Gastroesophageal sphincter (tissue), 3 donors: ENCODE measurements around the gene NDUFA5.

Experiments
- CTCF ChIP-seq, 4 experiments: fragments of 200-600 bp in 2 of 4; fragments of 450-650 bp in 2 of 4; sonication (generic) in 1 of 4; IDR thresholded peaks; one replicate each; pipeline ENCODE4 v1.5.1; 2017 to 2019; ENCODE audit warnings: antibody characterized with exemption in 4 of 4, mild to moderate bottlenecking in 2 of 4, moderate library complexity in 2 of 4
- EP300 ChIP-seq: sonication (generic); formaldehyde crosslinking; IDR thresholded peaks from one replicate; pipeline ENCODE4 v1.6.1; 2017; ENCODE audit warnings: antibody characterized with exemption, mild to moderate bottlenecking
- POLR2A ChIP-seq, 2 donors: fragments of 450-650 bp; IDR thresholded peaks; one replicate each; pipeline ENCODE4 v1.6.1; 2017; ENCODE audit warnings: antibody characterized with exemption in 2 of 2, mild to moderate bottlenecking in 2 of 2, moderate library complexity in 1 of 2
- POLR2AphosphoS5 ChIP-seq: sonication (generic); formaldehyde crosslinking; IDR thresholded peaks from one replicate; pipeline ENCODE4 v1.6.1; 2017; ENCODE audit warnings: antibody characterized with exemption

DNA sequence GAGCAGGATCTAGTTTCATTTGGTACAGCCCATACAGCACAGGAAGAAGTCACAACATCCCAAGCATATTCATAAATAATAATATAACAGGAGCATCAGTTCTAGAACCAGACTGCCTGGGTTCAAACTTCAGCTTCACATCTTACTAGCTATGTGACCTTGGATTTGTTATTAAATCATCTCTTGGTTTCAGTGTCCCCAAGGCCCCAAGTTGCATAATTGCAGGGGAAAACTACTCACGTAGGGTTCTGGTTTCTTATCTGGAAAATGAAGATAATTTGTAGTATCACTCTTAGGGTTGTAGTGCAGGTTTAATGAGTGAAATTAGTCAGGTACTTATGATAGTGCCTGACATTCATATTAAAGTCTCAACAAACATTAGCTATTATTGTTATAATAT, 17.7 kb downstream of the NDUFA5 start:
- no peak for TF ChIP-seq POLR2AphosphoS5
- TF ChIP-seq POLR2A (IDR thresholded peaks at IDR 0.05), result no peak
- TF ChIP-seq CTCF (IDR thresholded peaks at IDR 0.05), result no peak
- no peak for TF ChIP-seq EP300
